Measurements from ENCODE around the gene TXNDC9. TPM values are rescaled to one million over a fixed set of nuclear protein-coding genes. Genes with fewer than 3 reads are reported as not detected.
"Not testable (repeated sequence)": the region's sequence is repeated elsewhere in the genome, so short reads cannot be mapped to it uniquely, and the experiment has no call there.

TXNDC9 gene
- total and polyA plus RNA-seq, 8 donors, result 4.2 to 12.7 (median 7.6) TPM

GRCh38 chr2:99299580-99299979 is 36.6 kb downstream of the TXNDC9 start:
- ATAC-seq, result no peak
- WGBS, 2 donors, result 92 to 97% methylated on average over 7 of the region's 7 CpGs
- H3K4me3 ChIP-seq, result no peak overlapping the region
- H3K27me3 ChIP-seq, result no peaks in the 10 kb centered on the region
- intact Hi-C loops (cut with DNase I), result no loop called here
- no peaks in the 10 kb centered on the region for H3K9me3 ChIP-seq
- no peak for DNase-seq
- H3K27ac ChIP-seq, result no peak overlapping the region
- H3K36me3 ChIP-seq, result peaks cover 0 to 5% (median 0%) of the 10 kb centered on the region in 3 donors
- FAIRE-seq, result no peak
- TF ChIP-seq, protein P1, sequence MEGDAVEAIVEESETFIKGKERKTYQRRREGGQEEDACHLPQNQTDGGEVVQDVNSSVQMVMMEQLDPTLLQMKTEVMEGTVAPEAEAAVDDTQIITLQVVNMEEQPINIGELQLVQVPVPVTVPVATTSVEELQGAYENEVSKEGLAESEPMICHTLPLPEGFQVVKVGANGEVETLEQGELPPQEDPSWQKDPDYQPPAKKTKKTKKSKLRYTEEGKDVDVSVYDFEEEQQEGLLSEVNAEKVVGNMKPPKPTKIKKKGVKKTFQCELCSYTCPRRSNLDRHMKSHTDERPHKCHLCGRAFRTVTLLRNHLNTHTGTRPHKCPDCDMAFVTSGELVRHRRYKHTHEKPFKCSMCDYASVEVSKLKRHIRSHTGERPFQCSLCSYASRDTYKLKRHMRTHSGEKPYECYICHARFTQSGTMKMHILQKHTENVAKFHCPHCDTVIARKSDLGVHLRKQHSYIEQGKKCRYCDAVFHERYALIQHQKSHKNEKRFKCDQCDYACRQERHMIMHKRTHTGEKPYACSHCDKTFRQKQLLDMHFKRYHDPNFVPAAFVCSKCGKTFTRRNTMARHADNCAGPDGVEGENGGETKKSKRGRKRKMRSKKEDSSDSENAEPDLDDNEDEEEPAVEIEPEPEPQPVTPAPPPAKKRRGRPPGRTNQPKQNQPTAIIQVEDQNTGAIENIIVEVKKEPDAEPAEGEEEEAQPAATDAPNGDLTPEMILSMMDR (IDR thresholded peaks at IDR 0.05), result no peak
- H3K4me1 ChIP-seq, result no peaks in the 10 kb centered on the region

- FAIRE-seq (no peak), DNase-seq (no peak), ATAC-seq (no peak)
- Histone ChIP-seq H3K27ac (no peak overlapping the region), H3K4me1 (no peaks in the 10 kb centered on the region), H3K4me3 (no peak overlapping the region), H3K9me3 (no peaks in the 10 kb centered on the region), H3K27me3 (no peaks in the 10 kb centered on the region), H3K36me3 (no peaks in the 10 kb centered on the region)
- TF ChIP-seq, protein P1 (IDR thresholded peaks at IDR 0.05), result no peak
- intact Hi-C loops (cut with DNase I), result no loop called here
- 65 to 92% methylated on average over 2 of the region's 2 CpGs for WGBS, 2 donors
These were observed 38.1 kb downstream of the TXNDC9 start for GRCh38 chr2:99297994-99298393.

DNA sequence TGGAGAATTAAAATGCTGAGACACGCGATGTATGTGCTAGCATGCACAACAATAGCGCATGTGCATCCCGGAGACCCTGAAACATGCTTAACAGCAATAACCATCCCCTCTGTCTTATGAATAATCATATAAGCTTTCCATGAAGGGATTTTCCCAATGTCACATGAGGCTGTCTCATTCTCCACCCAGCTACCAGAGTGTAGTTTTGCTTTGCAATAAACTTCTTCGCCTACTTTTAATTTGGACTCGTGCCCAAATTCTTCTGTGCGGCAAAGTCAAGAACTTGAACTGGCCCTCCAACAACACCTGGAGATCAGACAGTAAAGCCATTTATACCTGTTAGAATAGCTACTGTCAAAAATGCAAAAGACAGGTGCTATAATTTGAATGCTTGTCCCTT is 50.6 kb downstream of the TXNDC9 start:
- peak in 1 of 4 donors; percentile 25 for ATAC-seq
- TF ChIP-seq, protein P1 (IDR thresholded peaks at IDR 0.05), result no peak
- WGBS, 2 donors, result 77 to 78% methylated on average over 7 of the region's 7 CpGs
- intact Hi-C loops (cut with DNase I), result no loop called here
- DNase-seq, result no peak
- H3K4me1 ChIP-seq, result no peaks in the 10 kb centered on the region
- no peak overlapping the region for H3K4me3 ChIP-seq
- no peaks in the 10 kb centered on the region for H3K36me3 ChIP-seq
- H3K27me3 ChIP-seq, result no peaks in the 10 kb centered on the region
- H3K27ac ChIP-seq, result no peak overlapping the region
- FAIRE-seq, result no peak
- H3K9me3 ChIP-seq, result no peaks in the 10 kb centered on the region

DNA sequence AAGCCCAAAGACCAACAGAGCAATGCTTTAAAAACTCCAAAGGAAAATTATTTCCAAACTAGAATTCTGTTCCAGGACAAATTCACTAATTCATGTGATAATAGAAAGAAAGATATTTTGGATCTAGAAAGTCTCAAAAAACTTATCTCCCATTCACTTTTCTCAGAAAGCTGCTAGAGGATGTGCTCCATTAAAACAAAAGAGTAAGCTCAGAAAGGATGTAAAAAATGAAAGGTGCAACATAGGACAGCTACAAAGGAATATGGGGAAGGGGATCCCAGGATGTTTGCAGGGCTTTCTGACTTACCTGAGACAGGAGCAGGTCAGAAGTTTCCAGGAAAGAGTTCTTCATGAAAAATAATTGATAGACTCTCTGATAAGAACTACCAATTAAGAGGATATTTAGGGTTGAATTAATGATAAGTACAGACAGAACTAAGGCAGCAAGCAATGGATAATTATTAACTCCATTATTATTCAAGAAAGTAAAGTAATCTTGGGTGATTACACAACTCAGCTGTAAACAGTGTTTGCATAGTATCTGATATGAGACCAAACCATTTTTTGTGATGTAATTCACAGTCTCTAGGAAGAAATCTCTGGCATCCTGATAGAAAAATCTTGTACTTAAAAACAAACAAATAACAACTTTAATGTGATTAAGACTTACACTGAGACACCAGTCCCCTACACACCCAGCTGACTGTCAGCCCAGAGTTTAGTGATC is 56.0 kb downstream of the TXNDC9 start:
- Histone ChIP-seq H3K36me3 (no peaks in the 10 kb centered on the region), H3K9me3 (no peaks in the 10 kb centered on the region), H3K27ac (no peak overlapping the region), H3K4me1 (no peaks in the 10 kb centered on the region), H3K27me3 (no peaks in the 10 kb centered on the region), H3K4me3 (no peak overlapping the region)
- FAIRE-seq, result no peak
- TF ChIP-seq, protein P1 (IDR thresholded peaks at IDR 0.05), result no peak
- no peak for DNase-seq
- intact Hi-C loops (cut with DNase I), result no loop called here
- ATAC-seq, result no peak

DNA sequence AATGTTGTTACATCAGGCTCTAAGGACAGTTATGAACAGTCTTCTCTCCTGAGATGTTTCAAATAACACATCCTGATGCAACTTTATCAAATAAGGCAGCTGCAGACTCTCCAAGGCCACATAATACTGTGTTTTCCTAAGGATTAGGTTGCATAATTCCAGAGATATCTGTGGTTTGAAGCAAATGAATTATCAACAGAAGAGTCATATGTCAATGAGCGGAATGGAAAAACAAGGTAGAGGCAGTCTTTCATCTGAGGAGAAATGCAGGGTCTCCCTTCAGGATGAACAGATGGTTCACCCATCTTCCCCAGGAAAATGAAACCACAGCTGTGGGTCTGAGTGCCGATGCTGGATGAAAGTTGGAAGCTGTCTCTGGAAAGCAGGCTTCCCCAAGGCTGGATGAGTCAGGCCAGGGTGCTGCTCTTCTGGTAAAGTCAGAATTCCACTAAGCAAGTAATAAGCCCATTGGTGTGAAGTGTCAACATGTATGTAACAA is 57.3 kb downstream of the TXNDC9 start:
- TF ChIP-seq, protein P1 (IDR thresholded peaks at IDR 0.05), result no peak
- no peak for FAIRE-seq
- intact Hi-C loops (cut with DNase I), result no loop called here
- 92 to 98% methylated on average over 2 of the region's 2 CpGs for WGBS, 2 donors
- Histone ChIP-seq H3K27me3 (no peaks in the 10 kb centered on the region), H3K27ac (no peak overlapping the region), H3K36me3 (no peaks in the 10 kb centered on the region), H3K4me3 (no peak overlapping the region), H3K9me3 (no peaks in the 10 kb centered on the region), H3K4me1 (no peaks in the 10 kb centered on the region)
- ATAC-seq, result peak in 1 of 4 donors; percentile 28
- no peak for DNase-seq

DNA sequence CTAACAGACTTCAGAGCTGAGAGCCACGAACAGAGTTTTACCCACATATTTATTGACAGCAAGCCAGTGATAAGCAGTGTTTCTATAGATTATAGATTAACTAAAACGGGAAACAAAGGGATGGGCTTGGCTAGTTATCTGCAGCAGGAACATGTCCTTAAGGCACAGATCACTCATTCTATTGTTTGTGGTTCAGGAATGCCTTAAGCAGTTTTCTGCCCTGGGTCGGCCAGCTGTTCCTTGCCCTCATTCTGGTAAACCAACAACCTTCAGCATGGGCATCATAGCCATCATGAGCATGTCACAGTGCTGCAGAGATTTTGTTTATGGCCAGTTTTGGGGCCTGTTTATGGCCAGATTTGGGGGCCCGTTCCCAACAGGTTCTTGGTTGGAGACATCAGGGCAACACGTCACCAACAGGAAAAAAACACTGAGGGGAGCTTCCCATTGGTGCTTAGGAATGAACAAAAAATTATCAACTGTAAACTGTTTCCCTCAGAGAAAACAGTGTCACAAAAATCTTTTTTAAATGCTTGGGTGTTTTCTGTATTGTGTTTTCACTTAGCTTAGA is 57.9 kb downstream of the TXNDC9 start:
- FAIRE-seq; H3K36me3 ChIP-seq; H3K4me1 ChIP-seq; H3K4me3 ChIP-seq; H3K27ac ChIP-seq; DNase-seq; H3K27me3 ChIP-seq; ATAC-seq; intact Hi-C loops (cut with DNase I); H3K9me3 ChIP-seq: not testable (repeated sequence)
- 88 to 92% methylated on average over 5 of the region's 5 CpGs for WGBS, 2 donors

All from pancreas (tissue), 10 donors.